ENCODE results near the gene CIROP.

Gene CIROP

DNA sequence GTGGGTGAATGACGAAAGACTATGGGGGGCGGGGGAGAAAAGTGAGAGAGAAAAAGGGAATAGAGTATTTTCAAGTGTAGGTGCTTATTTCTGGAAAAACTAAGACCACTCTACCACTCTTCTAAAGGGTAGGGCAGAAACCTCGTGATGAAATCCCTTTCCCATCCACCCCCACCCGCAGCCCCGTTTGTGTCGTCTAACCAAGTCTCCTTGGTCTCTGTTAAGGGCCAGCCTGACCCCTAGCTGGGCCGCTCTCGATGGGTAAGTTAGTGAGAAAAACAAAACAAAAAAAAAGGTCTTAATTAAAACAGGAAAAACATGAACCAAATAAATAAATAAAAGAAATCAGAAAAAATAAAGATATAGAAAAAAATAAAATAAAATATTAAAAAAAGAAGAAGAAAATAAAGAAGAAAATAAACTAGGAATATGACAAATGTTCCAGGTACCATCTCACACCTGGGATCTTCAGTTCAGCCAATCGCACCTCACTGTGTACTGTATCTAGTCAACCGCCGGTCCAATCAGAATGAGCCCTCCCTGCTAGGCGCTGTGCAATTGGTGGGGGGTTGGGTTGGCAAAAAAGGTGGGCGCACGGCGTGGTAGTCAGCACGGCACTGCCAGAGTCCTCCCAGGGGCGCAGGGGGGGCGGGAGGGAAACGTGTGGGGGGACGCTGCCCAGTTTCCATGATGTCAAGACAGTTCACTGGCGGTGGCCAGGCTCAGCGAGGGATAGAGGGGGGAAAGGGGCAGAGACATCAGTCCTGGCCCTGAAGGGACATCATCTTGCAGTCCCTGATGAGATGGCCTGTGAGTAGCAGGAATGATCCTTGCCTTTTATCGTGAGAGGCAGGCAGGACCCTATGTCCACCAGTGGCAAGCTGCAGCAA, 37.7 kb downstream of the CIROP start:
- DNase-seq (ENCODE audit: low read depth) = no peak

GRCh38 chr14:23066368-23066767, 38.4 kb downstream of the CIROP start:
- DNase-seq (ENCODE audit: low read depth) = no peak

DNA sequence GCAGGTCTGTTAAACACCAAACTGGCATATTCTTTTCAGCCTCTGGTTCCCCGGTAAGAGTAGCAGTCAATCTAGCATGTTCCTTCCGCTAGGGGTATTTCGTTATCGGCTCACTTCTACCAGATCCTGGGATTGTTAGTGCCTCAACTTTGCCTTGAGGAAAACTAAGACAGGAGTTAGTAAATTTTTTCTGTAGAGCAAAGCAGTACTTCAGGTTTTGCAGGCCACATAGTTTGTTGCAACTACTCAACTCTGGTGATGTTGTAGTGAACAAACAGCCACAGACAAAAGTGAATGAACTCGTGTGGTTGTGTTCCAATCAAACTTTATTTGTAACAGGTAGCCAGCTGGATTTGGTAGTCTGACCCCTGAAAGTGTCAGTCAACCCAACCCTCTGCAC, 41.2 kb downstream of the CIROP start:
- DNase-seq (ENCODE audit: low read depth) = no peak

- no peak for DNase-seq (ENCODE audit: low read depth)
Measured at GRCh38 chr14:23062002-23062401, 42.8 kb downstream of the CIROP start.

DNA sequence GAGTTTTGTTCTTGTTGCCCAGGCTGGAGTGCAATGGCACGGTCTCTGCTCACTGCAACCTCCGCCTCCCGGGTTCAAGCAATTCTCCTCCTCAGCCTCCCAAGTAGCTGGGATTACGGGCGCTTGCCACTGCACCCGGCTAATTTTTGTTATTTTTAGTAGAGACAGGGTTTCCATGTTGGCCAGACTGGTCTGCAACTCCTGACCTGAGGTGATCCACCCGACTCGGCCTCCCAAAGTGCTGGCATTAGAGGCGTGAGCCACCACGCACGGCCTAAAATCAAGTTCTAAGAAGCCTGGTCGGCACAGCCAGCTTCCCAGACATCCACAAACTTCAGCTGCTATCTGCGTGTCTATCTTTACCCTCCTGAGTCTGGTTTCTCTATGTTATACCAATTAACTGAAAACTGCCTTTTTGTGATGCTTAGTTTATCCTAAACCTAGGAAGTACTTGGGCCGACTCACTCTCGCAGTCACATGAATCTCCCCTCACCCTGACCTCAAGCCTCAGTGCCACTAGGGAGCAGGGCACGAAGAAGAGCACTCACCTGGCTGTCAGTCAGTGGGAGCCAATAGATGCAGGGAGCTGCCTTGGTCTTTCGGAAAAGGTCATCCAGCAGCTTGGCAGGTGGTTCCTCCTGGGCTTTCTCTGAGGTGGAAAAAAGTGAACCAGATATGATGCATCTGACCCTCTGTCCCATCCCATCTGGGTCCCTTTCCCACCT, 44.1 kb downstream of the CIROP start:
- no peak for DNase-seq (ENCODE audit: low read depth)

- no peak for DNase-seq (ENCODE audit: low read depth)
Measured at GRCh38 chr14:23058654-23059504, 45.9 kb downstream of the CIROP start.

DNA sequence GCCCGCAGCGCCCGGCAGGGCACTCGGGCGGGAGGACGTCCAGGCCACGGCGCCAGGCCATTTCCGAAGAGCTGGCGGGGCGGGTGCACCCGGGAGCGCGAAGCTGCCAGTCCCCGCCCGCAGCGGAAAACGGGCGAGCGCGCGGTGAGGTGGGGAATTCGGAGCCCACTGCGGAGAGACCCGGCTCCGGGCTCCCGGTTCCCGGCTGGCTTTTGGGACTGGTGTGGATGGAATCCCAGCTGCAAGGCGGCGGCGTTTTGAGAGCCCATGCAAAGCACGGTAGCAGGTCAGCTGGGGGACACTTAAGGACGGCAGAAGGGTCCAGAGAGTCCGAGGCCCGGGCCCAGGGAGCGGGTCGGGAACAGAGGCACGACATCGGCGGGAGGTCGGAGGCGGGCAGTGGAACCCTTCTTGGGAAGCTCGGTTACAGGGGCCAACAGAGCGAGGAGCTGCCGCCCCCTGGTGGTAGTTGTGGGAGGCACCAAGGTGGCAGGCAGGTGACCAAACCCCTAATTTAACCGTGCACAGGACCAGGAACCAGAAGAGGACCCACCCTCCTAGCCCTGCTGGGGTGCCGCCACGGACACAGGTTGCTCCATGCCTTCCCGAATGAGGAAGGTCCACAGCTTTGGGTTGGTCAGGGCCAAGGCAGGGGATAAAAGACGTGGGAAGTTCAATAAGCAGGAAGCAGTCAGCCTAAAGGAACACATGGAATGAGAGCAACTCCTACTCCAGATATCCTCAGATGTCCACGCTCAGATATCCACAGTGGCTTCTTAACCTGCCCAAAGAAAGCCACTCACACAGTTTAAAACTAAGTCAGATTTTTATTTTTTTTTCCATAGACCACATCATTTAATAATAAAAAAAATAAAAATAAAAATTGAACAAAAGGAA, 46.8 kb downstream of the CIROP start:
- peak; percentile 79 for DNase-seq (ENCODE audit: low read depth)

GRCh38 chr14:23056956-23057756, 47.6 kb downstream of the CIROP start, which contains the start of gene CDH24:
Gene CDH24, minus strand, starts transcription at chr14:23057520. Its CDS starts 1,787 bp downstream, at chr14:23055733.
- peak; percentile 38 for DNase-seq (ENCODE audit: low read depth)

DNA sequence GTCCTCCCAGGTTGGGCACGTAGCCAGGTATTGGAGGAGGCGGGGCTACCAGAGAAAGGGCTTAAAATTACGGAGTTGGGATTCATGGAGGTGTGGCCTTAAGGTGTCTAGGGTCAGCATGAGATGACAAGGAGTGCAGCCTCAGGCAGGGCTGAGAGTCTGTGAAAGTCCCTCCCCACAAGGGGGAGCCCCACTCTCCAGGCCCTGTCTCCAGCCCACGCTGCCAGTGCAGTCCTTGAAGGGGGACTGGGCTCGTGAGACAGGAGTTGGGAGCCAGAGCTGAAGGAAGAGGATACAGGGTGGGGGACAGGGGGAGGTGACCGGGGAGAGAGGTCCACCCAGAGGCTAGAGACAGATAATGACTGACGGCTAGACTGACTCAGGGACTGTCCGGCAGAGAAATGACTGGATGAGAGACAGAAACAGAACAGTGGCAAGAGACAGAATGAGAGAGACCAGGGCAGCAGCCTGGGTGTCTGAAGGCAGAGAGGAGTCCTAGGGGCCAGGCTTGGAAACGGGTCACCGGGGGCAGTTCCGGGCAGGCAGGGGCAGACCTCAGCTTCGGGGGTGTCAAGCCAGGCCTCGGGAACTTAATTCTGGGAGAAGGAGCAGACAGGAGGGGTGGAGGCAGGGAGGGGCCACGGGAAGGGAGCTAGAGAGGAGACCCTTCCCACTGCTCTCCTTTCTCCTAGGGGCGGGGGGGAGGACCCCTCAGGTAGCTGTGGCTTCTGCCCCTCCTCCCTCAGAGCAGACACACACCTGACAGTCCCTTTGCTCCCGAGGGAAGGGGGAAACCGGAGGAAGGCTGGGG, 48.4 kb downstream of the CIROP start:
- DNase-seq (ENCODE audit: low read depth) = peak; percentile 39

DNA sequence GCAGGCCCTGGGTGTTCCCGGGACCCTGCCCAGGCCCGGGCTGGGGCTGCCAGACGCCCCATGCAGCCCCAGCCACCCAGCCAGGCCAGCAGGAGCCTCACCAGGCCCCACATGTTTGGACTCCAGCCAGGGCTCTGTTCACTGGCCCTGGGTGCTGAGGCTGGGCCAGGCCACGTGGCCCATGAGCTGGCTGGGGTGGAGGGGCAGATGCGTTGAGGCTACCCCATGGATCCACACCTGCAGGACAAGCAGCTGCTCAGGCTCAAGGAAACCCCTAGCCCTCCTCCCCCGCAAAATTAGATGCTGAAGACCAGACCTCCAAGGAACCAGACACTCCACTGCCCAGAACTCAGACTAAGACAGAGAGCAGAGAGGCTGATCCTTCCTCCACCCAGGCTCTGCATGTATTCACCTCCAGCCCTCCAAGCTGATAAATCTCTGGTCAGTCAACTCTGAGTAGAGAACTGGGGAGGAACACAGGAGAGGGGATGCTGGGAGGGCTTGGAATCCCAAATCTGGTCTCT, 49.1 kb downstream of the CIROP start:
- DNase-seq (ENCODE audit: low read depth) = no peak

DNA sequence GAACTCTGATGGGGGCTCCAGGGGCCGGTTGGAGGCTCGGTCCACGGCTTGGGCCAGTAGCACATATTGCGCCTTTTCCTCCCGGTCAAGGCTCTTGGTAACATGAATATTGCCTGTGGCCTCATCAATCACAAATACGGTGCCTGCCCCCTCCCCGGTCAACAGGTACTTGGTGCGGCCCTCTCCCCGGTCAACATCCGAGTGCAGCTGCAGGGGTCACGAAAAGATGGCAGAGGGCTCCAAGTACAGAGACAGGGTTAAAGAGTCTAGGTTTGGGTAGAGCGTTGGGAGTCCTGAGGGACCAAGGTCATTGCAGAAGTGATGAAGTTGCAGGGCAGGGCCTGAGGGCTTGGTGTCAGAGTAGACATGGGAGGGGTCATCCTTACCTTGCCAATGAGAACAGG, 49.6 kb downstream of the CIROP start:
- DNase-seq (ENCODE audit: low read depth) = no peak

GRCh38 chr14:23054000-23054811, 50.6 kb downstream of the CIROP start:
- DNase-seq (ENCODE audit: low read depth) = no peak

DNA sequence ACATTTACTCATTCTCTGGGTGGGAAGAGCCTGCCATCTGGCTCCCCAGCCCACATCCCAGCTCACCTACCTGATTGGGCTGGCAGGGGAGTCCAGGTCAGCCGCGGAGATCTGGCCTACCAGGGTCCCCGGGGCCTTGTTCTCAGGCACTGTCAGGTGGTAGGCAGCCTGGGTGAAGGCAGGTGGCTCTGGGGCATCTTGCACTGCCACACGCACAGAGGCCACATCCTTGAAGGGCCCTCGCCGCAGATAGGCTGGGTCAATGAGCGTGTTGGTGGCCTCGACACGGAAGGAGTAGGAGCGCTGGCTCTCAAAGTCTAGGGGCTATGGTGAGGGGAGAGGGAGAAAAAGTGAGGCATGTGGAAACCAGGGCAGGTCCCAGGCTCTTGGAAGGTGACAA, 51.4 kb downstream of the CIROP start:
- no peak for DNase-seq (ENCODE audit: low read depth)

DNA sequence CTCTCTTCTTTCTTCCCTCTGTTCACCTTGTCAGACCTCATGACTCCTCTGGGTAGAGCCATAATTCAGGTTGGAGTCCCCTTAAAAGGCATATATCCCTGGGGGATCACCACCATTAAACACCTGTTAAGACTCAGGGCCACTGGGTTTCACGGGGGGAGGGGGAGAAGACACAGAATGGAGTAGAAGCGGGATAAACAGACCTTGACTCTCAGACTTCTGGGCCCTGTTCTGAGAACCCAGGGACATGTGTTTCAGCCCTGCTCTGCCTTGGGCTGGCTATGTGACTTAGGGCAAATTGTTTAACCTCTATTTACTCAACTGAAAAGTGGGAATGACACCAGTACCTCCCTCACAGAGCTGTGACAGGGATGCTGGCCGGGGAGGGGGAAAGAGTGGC, 52.1 kb downstream of the CIROP start:
- no peak for DNase-seq (ENCODE audit: low read depth)

GRCh38 chr14:23052182-23052623, 52.6 kb downstream of the CIROP start:
- no peak for DNase-seq (ENCODE audit: low read depth)

DNA sequence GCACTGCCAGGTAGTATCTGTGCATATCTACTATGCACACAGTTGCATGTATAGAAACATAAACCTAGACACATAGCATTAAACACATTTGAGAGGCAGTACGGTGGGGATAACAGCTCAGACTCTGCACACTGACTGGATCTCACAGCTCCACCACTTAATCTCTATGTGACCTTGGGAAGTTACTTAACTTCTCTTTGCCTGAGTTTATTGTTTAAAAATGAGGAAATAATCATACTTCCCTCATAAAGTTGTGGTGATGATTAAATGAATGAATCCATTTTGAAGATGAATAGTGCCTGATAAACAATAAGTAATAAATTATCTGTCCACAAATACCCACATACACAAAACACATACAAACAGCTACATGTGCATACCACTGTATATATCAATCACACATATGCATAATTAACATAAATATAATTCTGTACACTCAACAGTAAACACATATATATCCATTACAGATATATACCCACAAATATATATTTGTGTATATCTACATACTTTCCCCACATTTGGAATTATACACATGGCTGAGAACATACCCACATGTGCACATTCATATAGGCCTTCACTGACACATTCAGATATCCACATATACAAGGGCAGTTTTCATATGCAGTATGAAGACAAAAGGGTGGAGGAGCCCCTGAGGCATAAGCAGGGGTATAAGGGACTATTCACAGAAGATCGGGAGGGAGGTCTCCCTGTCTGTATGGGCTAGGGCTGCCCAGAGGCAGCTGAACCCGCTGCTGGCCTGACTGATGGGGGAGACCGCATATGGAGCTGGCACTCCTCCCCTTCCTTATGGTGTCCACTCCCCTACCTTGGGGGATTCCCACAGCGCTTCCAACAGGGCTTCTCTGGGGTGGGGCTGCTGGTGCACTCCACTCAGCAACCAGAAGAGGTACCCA, 53.4 kb downstream of the CIROP start:
- DNase-seq (ENCODE audit: low read depth) = no peak

Measured in stimulated activated CD8-positive, alpha-beta memory T cell treated with anti-CD3 and anti-CD28 coated beads, Interleukin-15, amount 100 ng/mL, for 1 hour (primary cell).